Stimulated activated naive CD8-positive, alpha-beta T cell treated with anti-CD3 and anti-CD28 coated beads, Interleukin-15, amount 100 ng/mL, for 72 hours (primary cell): ENCODE results near the gene POU5F1.
"Not testable (repeated sequence)": the region's sequence is repeated elsewhere in the genome, so short reads cannot be mapped to it uniquely, and the experiment has no call there.

ENCODE experiments used
- ATAC-seq: fragments of 150-1000 bp; cut with Tn5 transposase; 2 replicates; pipeline ENCODE4 v1.10.0; 2021; ENCODE audit warnings: mild to moderate bottlenecking, moderate library complexity
- DNase-seq, 2 donors: peaks; one replicate each; pipeline ENCODE4 v3.0.0; 2021 to 2022
- H3K27ac Mint-ChIP-seq, 2 donors: one replicate each; pipeline ENCODE4 v1.8.0; 2022; ENCODE audit warnings: mild to moderate bottlenecking in 2 of 2, mixed read lengths in 2 of 2, moderate library complexity in 2 of 2
- H3K27me3 Mint-ChIP-seq: one replicate; pipeline ENCODE4 v1.8.0; 2022; ENCODE audit warnings: mixed read lengths
- H3K4me1 Mint-ChIP-seq: one replicate; pipeline ENCODE4 v1.8.0; 2022; ENCODE audit warnings: mild to moderate bottlenecking, mixed read lengths
- H3K4me3 Mint-ChIP-seq, 2 donors: one replicate each; pipeline ENCODE4 v1.8.0; 2022; ENCODE audit warnings: mild to moderate bottlenecking in 2 of 2, mixed read lengths in 2 of 2, moderate library complexity in 1 of 2
- H3K9me3 Mint-ChIP-seq, 2 donors: one replicate each; pipeline ENCODE4 v1.8.0; 2022; ENCODE audit warnings: mixed read lengths in 2 of 2

Gene POU5F1

GRCh38 chr6:31178143-31179041 is 7.9 kb upstream of the POU5F1 start:
- H3K4me3 Mint-ChIP-seq: no peak overlapping the region
- H3K9me3 Mint-ChIP-seq: no peaks in the 10 kb centered on the region
- peak overlapping the region in 1 of 2 donors; percentile 43 for H3K27ac Mint-ChIP-seq
- H3K4me1 Mint-ChIP-seq: peaks cover 15% of the 10 kb centered on the region
- DNase-seq (no peak), ATAC-seq (no peak)
- H3K27me3 Mint-ChIP-seq: no peaks in the 10 kb centered on the region

GRCh38 chr6:31175971-31176370 is 5.5 kb upstream of the POU5F1 start:
- Mint-ChIP-seq H3K4me1 (peaks cover 15% of the 10 kb centered on the region), H3K9me3 (no peaks in the 10 kb centered on the region), H3K27ac (no peak overlapping the region), H3K27me3 (no peaks in the 10 kb centered on the region), H3K4me3 (no peak overlapping the region)
- ATAC-seq (no peak), DNase-seq (no peak)

GRCh38 chr6:31174378-31174777 is 3.9 kb upstream of the POU5F1 start:
- Mint-ChIP-seq H3K9me3 (no peaks in the 10 kb centered on the region), H3K4me1 (peaks cover 15% of the 10 kb centered on the region), H3K4me3 (no peak overlapping the region), H3K27ac (no peak overlapping the region), H3K27me3 (no peaks in the 10 kb centered on the region)
- ATAC-seq (no peak), DNase-seq (no peak)

- Mint-ChIP-seq H3K4me3 (no peak overlapping the region), H3K27me3 (no peaks in the 10 kb centered on the region), H3K4me1 (peaks cover 8% of the 10 kb centered on the region), H3K9me3 (no peaks in the 10 kb centered on the region), H3K27ac (no peak overlapping the region)
- DNase-seq (no peak), ATAC-seq (no peak)
These were observed 2.9 kb upstream of the POU5F1 start for GRCh38 chr6:31173406-31173805.

- H3K27me3 Mint-ChIP-seq: no peaks in the 10 kb centered on the region
- H3K27ac Mint-ChIP-seq: no peak overlapping the region
- ATAC-seq (no peak), DNase-seq (no peak)
- H3K4me3 Mint-ChIP-seq: no peak overlapping the region
- peaks cover 8% of the 10 kb centered on the region for H3K4me1 Mint-ChIP-seq
- no peaks in the 10 kb centered on the region for H3K9me3 Mint-ChIP-seq
These were observed 2.5 kb upstream of the POU5F1 start for GRCh38 chr6:31172973-31173384.

- H3K4me1 Mint-ChIP-seq: peaks cover 8% of the 10 kb centered on the region
- no peaks in the 10 kb centered on the region for H3K9me3 Mint-ChIP-seq
- peak overlapping the region in 1 of 2 donors; percentile 6 for H3K27ac Mint-ChIP-seq
- no peak for DNase-seq
- ATAC-seq: no peak
- no peak overlapping the region for H3K4me3 Mint-ChIP-seq
- no peaks in the 10 kb centered on the region for H3K27me3 Mint-ChIP-seq
These were observed 1.7 kb upstream of the POU5F1 start for GRCh38 chr6:31171931-31172905.

- Mint-ChIP-seq H3K4me1 (peaks cover 7% of the 10 kb centered on the region), H3K27me3 (no peaks in the 10 kb centered on the region)
These were observed 647 bp upstream of the POU5F1 start for GRCh38 chr6:31170987-31171671.

GRCh38 chr6:31169858-31170599 is 453 bp downstream of the POU5F1 start:
- H3K4me3 Mint-ChIP-seq, H3K9me3 Mint-ChIP-seq, ATAC-seq, H3K4me1 Mint-ChIP-seq, DNase-seq, H3K27me3 Mint-ChIP-seq: not testable (repeated sequence)
- H3K27ac Mint-ChIP-seq: peak overlapping the region in 1 of 2 donors; percentile 94

More at GRCh38 chr6:31170987-31171671, 647 bp upstream of the POU5F1 start:
- Mint-ChIP-seq H3K27ac (no peak overlapping the region), H3K4me3 (no peak overlapping the region), H3K9me3 (no peaks in the 10 kb centered on the region)
- ATAC-seq: no peak
- DNase-seq: no peak

GRCh38 chr6:31169123-31169857 is 1.2 kb downstream of the POU5F1 start:
- H3K27ac Mint-ChIP-seq: no peak overlapping the region
- DNase-seq (no peak), ATAC-seq (no peak)
- H3K4me1 Mint-ChIP-seq: peaks cover 12% of the 10 kb centered on the region
- H3K4me3 Mint-ChIP-seq: no peak overlapping the region
- no peaks in the 10 kb centered on the region for H3K27me3 Mint-ChIP-seq
- H3K9me3 Mint-ChIP-seq: no peaks in the 10 kb centered on the region

- H3K27ac Mint-ChIP-seq: peak overlapping the region in 1 of 2 donors; percentile 1
- no peak for DNase-seq
- H3K4me1 Mint-ChIP-seq: peaks cover 18% of the 10 kb centered on the region
- no peak overlapping the region for H3K4me3 Mint-ChIP-seq
- no peaks in the 10 kb centered on the region for H3K9me3 Mint-ChIP-seq
- ATAC-seq: no peak
- no peaks in the 10 kb centered on the region for H3K27me3 Mint-ChIP-seq
These were observed 1.9 kb downstream of the POU5F1 start for GRCh38 chr6:31168606-31169005.

- H3K27me3 Mint-ChIP-seq: no peaks in the 10 kb centered on the region
- DNase-seq: no peak
- H3K4me3 Mint-ChIP-seq: no peak overlapping the region
- H3K4me1 Mint-ChIP-seq: peaks cover 44% of the 10 kb centered on the region
- H3K9me3 Mint-ChIP-seq: no peaks in the 10 kb centered on the region
- no peak for ATAC-seq
- H3K27ac Mint-ChIP-seq: no peak overlapping the region
These were observed 4.5 kb downstream of the POU5F1 start for GRCh38 chr6:31165986-31166385.

GRCh38 chr6:31165064-31165832 is 5.2 kb downstream of the POU5F1 start:
- not testable (repeated sequence) for DNase-seq, H3K4me3 Mint-ChIP-seq, H3K27me3 Mint-ChIP-seq, H3K27ac Mint-ChIP-seq, H3K9me3 Mint-ChIP-seq
- H3K4me1 Mint-ChIP-seq: peaks cover 51% of the 10 kb centered on the region
- peak; percentile 32 for ATAC-seq

GRCh38 chr6:31164475-31165063 is 5.9 kb downstream of the POU5F1 start:
- ATAC-seq: peak; percentile 21
- H3K27ac Mint-ChIP-seq, H3K27me3 Mint-ChIP-seq, H3K9me3 Mint-ChIP-seq, DNase-seq, H3K4me3 Mint-ChIP-seq: not testable (repeated sequence)
- H3K4me1 Mint-ChIP-seq: peaks cover 57% of the 10 kb centered on the region
